ENCODE data around the gene PABPC4L. TPM values are rescaled to one million over a fixed set of nuclear protein-coding genes. Genes with fewer than 3 reads are reported as not detected.

Gene PABPC4L
- total RNA-seq, 1 donor from 2014 or later, result 4.5 TPM

DNA sequence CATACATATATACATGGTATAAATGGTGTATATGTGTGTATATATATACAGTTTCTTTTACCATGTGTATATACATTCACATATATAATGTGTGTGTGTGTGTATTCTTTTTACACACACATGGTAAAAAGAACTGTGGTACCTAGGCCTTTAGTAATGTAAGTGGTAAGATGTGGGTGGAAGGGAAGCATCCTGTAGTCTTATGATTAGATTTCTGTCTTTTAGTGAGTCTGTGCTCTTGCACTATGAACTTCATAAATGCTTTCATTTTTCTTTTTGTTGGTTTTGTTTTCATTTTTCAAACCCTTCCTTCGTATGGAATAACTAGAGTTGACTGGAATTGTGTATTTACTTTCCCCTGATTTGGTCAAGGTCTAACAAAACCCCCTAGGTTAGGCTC is 12.1 kb downstream of the PABPC4L start:
- Mint-ChIP-seq H3K4me3 (ENCODE audit: low read depth) (no peak overlapping the region), H3K27ac (no peak overlapping the region), H3K27me3 (no peaks in the 10 kb centered on the region), H3K36me3 (ENCODE audit: insufficient read depth) (no peaks in the 10 kb centered on the region), H3K4me1 (ENCODE audit: low read depth) (peaks cover 2% of the 10 kb centered on the region), H3K9me3 (ENCODE audit: low read depth) (peaks cover 4% of the 10 kb centered on the region)
- TF ChIP-seq, protein P1, sequence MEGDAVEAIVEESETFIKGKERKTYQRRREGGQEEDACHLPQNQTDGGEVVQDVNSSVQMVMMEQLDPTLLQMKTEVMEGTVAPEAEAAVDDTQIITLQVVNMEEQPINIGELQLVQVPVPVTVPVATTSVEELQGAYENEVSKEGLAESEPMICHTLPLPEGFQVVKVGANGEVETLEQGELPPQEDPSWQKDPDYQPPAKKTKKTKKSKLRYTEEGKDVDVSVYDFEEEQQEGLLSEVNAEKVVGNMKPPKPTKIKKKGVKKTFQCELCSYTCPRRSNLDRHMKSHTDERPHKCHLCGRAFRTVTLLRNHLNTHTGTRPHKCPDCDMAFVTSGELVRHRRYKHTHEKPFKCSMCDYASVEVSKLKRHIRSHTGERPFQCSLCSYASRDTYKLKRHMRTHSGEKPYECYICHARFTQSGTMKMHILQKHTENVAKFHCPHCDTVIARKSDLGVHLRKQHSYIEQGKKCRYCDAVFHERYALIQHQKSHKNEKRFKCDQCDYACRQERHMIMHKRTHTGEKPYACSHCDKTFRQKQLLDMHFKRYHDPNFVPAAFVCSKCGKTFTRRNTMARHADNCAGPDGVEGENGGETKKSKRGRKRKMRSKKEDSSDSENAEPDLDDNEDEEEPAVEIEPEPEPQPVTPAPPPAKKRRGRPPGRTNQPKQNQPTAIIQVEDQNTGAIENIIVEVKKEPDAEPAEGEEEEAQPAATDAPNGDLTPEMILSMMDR (IDR thresholded peaks at IDR 0.05; ENCODE audit: unreplicated experiment), result no peak
- DNase-seq (ENCODE audit: low spot score, unreplicated experiment), result no peak

DNA sequence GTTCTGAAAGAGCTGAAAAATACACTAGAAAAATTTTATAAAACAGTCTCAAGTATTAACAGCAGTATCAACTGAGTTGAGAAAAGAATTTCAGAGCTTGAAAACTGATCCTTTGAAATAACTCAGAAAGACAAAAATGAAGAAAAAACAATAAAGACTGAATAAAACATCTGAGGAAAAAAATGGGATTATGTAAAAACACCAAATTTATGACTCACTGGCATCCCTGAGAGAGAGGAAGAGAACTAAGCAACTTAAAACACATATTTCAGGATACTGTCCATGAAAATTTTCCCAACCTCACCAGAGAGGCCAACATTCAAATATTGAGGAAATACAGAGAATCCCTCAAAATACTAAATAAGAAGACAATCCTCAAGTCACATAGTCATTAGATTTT is 22.9 kb downstream of the PABPC4L start:
- Mint-ChIP-seq H3K9me3 (ENCODE audit: low read depth) (peaks cover 26% of the 10 kb centered on the region), H3K27me3 (no peaks in the 10 kb centered on the region), H3K36me3 (ENCODE audit: insufficient read depth) (no peaks in the 10 kb centered on the region), H3K4me3 (ENCODE audit: low read depth) (no peak overlapping the region), H3K27ac (no peak overlapping the region), H3K4me1 (ENCODE audit: low read depth) (no peaks in the 10 kb centered on the region)
- no peak for DNase-seq (ENCODE audit: low spot score, unreplicated experiment)
- TF ChIP-seq, protein P1 (IDR thresholded peaks at IDR 0.05; ENCODE audit: unreplicated experiment), result no peak

DNA sequence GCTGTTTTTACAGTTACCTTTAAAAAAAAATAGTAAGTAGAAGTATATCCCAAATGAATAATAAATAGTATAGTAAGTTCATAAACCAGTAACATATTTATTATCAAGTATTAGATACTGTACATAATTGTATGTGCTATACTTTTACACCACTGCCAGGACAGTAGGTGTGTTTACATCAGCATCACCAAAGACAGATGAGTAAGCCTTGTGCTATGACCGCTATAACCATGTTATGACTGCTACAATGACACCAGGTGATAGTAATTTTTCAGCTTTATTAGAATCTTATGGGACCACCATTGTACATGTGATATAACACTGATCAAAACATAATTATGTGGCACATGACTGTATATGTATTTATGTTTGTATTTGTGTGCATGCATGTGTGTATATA is 27.3 kb downstream of the PABPC4L start:
- Mint-ChIP-seq H3K36me3 (ENCODE audit: insufficient read depth) (no peaks in the 10 kb centered on the region), H3K27ac (no peak overlapping the region), H3K9me3 (ENCODE audit: low read depth) (peaks cover 15% of the 10 kb centered on the region), H3K4me1 (ENCODE audit: low read depth) (no peaks in the 10 kb centered on the region), H3K27me3 (no peaks in the 10 kb centered on the region), H3K4me3 (ENCODE audit: low read depth) (no peak overlapping the region)
- no peak for DNase-seq (ENCODE audit: low spot score, unreplicated experiment)
- TF ChIP-seq, protein P1 (IDR thresholded peaks at IDR 0.05; ENCODE audit: unreplicated experiment), result no peak

DNA sequence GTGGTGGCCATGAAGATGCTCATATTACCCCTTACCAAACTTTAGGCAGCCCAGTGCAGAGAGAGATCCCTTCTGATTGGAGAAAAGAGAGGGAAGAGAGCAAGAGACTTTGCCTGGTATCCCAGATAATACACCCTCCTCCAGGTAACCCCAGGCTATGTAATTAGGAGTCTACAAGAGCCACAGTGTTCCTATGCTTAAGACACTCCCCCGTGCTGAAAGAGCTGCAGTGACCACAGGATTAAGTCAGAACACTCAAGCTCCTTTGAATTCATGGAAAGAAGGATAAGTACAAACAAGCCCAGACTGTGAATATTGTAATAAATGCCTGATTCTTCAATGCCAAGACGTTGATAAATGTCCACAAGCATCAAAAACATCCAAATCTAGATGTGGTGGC is 41.4 kb downstream of the PABPC4L start:
- TF ChIP-seq, protein P1 (IDR thresholded peaks at IDR 0.05; ENCODE audit: unreplicated experiment), result no peak
- peaks cover 6% of the 10 kb centered on the region for H3K9me3 Mint-ChIP-seq (ENCODE audit: low read depth)
- no peak for DNase-seq (ENCODE audit: low spot score, unreplicated experiment)
- H3K4me3 Mint-ChIP-seq (ENCODE audit: low read depth), result no peak overlapping the region
- no peaks in the 10 kb centered on the region for H3K27me3 Mint-ChIP-seq
- H3K4me1 Mint-ChIP-seq (ENCODE audit: low read depth), result no peaks in the 10 kb centered on the region
- H3K36me3 Mint-ChIP-seq (ENCODE audit: insufficient read depth), result no peaks in the 10 kb centered on the region
- H3K27ac Mint-ChIP-seq, result no peak overlapping the region

DNA sequence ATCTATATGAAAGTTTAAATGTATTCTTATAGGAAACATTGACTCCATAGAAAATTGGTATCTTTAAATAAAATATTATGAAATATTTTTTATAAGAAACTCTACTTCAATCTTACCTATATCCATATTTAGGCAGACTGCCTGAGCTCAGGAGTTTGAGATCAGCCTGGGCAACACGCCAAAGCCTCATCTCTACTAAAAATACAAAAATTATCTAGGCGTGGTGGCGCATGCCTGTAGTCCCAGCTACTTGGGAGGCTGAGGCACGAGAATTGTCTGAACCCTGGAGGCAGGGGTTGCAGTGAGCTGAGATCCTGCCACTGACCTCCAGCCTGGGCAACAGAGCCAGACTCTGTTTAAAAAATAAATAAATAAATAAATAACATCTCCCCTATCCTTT is 47.5 kb downstream of the PABPC4L start:
- Mint-ChIP-seq H3K27ac (no peak overlapping the region), H3K4me1 (ENCODE audit: low read depth) (peaks cover 9% of the 10 kb centered on the region), H3K4me3 (ENCODE audit: low read depth) (no peak overlapping the region), H3K36me3 (ENCODE audit: insufficient read depth) (no peaks in the 10 kb centered on the region), H3K27me3 (no peaks in the 10 kb centered on the region), H3K9me3 (ENCODE audit: low read depth) (no peaks in the 10 kb centered on the region)
- no peak for DNase-seq (ENCODE audit: low spot score, unreplicated experiment)
- TF ChIP-seq, protein P1 (IDR thresholded peaks at IDR 0.05; ENCODE audit: unreplicated experiment), result no peak

All from progenitor cell of endocrine pancreas (in vitro differentiated cells).